KBM-7 (cell line): ENCODE measurements around the gene PCSK4.

Experiments used
- DNase-seq: peaks from one replicate; pipeline ENCODE4 v3.0.0-alpha.2; 2015
- in situ Hi-C: fragments of 300-500 bp; cut with MboI; formaldehyde crosslinking; loops from 2 replicates; pipeline ENCODE4 v1.14.3; 2020; ENCODE audit warnings: low sequenced_read_pairs, low pct_unique_long_range_greater_than_20kb, mixed read lengths

PCSK4 gene

GRCh38 chr19:1465191-1466016 is 24.7 kb downstream of the PCSK4 start:
- DNase-seq = no peak

GRCh38 chr19:1461862-1462261 is 28.3 kb downstream of the PCSK4 start:
- DNase-seq = no peak
- in situ Hi-C loops = no loop called here

More at GRCh38 chr19:1465191-1466016, 24.7 kb downstream of the PCSK4 start:
- in situ Hi-C loops = no loop called here

GRCh38 chr19:1460033-1460995 is 29.8 kb downstream of the PCSK4 start:
- in situ Hi-C loops = no loop called here
- DNase-seq = no peak

- DNase-seq = no peak
- in situ Hi-C loops = no loop called here
These were observed 30.7 kb downstream of the PCSK4 start for GRCh38 chr19:1459479-1459878.

- in situ Hi-C loops = no loop called here
- no peak for DNase-seq
These were observed 32.3 kb downstream of the PCSK4 start for GRCh38 chr19:1457892-1458291.

GRCh38 chr19:1457031-1457739 is 33.0 kb downstream of the PCSK4 start:
- no peak for DNase-seq
- in situ Hi-C loops = no loop called here

- no peak for DNase-seq
- in situ Hi-C loops = no loop called here
These were observed 33.8 kb downstream of the PCSK4 start for GRCh38 chr19:1456121-1456900.

GRCh38 chr19:1455336-1456120 is 34.6 kb downstream of the PCSK4 start:
- DNase-seq = peak; percentile 95
- in situ Hi-C loops = no loop called here

GRCh38 chr19:1455002-1455335 is 35.2 kb downstream of the PCSK4 start:
- DNase-seq = peak; percentile 75
- in situ Hi-C loops = no loop called here

GRCh38 chr19:1453525-1454364 is 36.4 kb downstream of the PCSK4 start:
- peak; percentile 52 for DNase-seq
- in situ Hi-C loops = no loop called here

GRCh38 chr19:1452802-1453524 is 37.2 kb downstream of the PCSK4 start:
- no peak for DNase-seq
- in situ Hi-C loops = no loop called here

GRCh38 chr19:1451916-1452801 is 38.0 kb downstream of the PCSK4 start:
- DNase-seq = no peak
- in situ Hi-C loops = no loop called here

GRCh38 chr19:1450735-1451731 is 39.1 kb downstream of the PCSK4 start:
- in situ Hi-C loops = no loop called here
- no peak for DNase-seq
